CD1c-positive myeloid dendritic cell (primary cell): ENCODE data around the gene YPEL2.
"Not testable (repeated sequence)": the region's sequence is repeated elsewhere in the genome, so short reads cannot be mapped to it uniquely, and the experiment has no call there.

ENCODE experiments used
- DNase-seq: peaks from one replicate; pipeline ENCODE4 v3.0.0-alpha.2; 2016; ENCODE audit errors: extremely low spot score

Gene YPEL2

DNA sequence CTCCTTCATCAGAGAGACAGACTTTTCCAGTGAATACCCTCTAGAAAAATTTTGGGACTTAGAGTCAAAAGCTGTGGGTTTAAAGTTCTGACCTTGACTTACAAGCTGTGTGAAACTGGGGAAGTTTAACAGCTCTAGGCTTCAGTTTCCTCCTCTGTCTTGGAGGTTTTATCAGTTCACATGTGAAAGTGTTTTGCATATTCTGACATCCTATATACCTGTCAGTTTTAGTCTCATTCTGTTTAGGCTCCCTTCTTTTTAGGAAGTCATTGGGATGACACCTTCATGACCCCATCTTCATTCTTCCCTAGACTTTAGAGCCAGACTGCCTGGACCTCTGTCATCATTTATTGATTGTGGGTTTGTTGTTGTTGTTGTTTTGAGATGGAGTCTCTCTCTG, 44.4 kb downstream of the YPEL2 start:
- peak; percentile 35 for DNase-seq

- DNase-seq: no peak
These were observed 45.1 kb downstream of the YPEL2 start for GRCh38 chr17:59376506-59376905.

DNA sequence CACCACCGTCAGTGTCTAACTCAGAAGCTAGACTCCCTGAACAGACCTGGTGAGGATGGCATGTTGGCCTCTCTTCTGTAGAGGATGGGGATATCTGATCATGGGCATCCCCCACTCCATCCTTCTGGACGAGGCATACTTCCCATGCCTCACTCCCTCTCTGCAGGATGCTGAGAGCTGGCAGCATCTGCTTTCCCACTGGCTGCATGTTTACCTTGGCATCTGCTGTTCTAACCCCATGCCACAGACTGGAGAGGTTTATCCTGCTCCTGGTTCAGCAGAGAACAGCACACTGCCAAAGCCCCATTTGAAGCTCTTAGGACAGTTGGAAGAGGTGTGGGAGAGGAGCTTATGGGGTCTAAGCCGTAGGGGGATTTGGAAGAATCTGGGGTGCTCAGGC, 46.0 kb downstream of the YPEL2 start:
- no peak for DNase-seq

DNA sequence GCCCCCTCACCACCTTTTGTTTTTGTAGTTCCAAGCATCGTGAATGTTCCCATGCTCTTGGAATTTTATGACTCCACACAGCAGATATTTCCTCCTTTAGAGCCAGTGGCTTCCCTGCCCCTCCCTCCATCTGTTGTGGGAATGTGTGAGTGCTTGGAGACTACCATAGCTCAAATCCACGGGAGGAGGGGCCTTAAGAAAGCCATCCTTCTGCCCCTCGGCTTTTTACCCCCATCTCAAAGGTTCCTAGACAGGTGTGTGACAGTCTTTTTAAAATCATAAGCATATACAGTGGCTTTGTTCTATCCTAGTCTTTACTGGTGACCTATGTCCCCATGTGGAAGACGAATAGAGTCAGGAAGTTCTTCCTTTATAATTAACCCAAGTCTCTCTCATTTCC, 47.2 kb downstream of the YPEL2 start:
- DNase-seq: no peak

GRCh38 chr17:59380474-59380873, 49.0 kb downstream of the YPEL2 start:
- DNase-seq: no peak

DNA sequence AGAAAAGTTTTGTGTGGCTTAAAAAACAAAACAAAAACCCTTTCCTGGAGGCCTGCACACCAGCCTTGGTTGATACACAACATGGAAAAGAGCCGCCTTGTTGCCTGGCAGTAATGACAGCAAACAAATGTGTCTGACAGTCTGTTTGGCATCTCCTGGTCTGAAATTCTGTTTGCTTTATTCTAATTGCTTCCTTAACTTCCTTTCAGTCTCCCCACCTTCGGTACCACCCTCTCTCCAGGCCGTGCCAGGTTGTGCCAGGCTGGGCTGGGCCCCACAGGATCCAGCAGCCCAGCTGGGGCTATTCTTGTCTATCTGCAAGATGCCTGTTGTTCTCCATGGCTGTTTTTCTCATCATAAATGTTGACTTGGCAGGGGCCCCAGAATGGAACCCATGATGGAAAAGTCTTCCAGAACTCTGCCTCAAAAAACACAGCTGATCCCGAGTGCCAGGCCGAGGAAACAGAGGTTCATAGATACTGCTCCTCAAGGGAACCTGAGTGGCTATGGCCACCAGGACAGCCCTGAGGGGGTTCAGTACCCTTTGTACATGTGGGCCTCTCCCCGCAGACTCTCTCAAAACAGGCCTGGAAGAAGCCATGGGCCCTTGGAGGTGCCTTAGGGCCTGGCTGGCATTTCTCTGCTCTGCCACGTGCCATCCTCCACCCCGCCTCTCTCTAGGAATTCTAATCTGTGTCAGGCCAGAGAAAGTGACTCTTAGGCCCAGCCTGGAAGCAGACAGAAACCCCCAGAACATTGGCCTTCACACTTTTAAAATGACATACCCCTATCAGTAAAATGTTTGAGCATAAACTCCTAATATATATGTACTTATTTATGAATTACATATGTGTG, 50.5 kb downstream of the YPEL2 start:
- no peak for DNase-seq

DNA sequence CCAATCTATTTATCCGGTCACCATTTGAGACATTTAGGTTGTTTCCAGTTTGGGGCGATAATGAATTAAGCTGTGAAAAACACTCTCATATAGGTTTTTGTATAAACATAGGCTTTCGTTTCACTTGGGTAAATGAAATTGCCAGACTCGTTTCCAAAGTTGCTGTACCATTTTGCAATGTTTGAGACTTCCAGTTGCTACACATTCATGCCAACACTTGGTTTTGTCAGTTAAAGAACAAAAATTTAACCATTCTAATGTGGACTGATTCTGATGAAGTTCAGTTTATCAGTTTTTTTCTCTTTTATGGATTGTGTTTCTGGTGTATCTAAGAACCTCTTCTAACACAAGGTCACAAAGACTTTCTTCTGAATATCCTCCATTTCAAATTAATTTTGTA, 52.4 kb downstream of the YPEL2 start:
- DNase-seq: no peak

DNA sequence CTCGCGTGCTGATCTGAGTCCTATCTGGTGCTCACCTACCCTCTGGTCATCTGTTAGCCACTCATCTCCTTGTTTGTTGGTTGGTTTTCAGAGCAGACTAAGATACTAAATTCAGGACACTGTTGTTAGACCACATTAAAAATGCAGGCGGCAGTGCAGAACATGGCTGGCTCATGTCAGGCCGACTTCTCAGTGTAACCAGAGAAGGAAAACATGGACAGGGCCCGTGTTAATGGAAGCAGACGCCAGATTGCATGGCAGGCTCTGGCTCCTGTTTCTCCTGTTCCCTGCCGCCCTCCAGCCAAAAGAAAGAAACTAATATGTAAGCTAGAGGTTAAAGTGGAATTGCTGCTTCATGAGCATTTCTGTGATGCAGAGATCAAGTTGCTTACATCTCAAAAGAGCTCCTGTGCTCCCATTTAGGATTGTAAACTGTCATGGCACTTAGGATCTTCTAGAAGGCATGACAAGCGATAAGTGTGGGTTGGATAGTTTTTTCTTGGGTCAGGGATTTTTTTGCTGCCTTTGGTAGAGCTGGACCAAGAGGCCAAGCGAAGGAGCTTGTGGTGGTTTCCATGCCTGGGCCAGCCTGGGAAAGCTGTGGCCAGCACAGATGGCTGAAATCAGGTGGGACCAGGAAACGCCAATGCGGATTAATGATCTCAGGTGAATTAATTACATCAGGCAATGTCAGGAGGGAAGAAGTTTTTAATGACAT, 56.1 kb downstream of the YPEL2 start:
- DNase-seq: no peak

DNA sequence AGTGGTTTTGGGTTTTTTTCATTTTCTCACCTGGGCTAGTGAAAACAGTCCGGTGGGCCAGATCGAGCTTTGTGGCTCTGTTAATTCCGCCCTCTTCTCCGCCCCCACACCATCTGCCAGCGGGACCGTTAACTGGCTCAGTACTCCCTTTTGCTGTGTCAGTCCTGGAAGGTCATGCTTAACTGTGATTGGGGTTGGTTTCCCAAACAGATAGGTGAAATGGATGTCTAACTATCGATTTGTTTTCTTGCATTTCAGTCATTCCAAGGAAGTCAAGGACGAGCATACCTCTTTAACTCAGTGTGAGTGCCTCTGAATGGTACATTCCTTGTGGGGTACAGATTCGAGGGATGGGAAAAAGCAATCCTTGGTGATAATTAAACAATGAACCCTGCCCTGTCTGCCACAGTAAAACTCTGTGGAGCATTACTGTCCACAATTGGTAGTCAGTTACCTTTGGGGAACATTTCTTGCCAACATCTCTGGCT, 56.7 kb downstream of the YPEL2 start:
- DNase-seq: no peak

DNA sequence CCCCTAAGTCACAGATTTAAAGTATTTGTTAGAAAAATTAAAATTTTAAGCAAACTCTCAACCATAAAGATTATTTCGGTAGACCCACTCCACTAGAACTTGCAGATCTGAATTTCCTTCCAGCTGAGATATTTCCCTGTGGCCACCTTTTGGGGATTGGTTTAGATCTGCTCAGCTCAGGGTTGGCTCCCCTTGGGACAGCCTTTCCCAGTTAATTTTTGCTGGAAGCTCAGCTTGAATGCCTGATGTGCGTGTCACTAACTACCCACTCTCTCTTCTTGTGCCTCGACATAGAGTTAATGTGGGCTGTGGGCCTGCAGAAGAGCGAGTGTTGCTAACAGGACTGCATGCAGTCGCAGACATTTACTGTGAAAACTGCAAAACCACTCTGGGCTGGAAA, 57.6 kb downstream of the YPEL2 start:
- no peak for DNase-seq

- no peak for DNase-seq
These were observed 59.6 kb downstream of the YPEL2 start for GRCh38 chr17:59391021-59391420.

- DNase-seq: no peak
These were observed 61.7 kb downstream of the YPEL2 start for GRCh38 chr17:59392973-59393679.

GRCh38 chr17:59393742-59394410, 62.4 kb downstream of the YPEL2 start:
- DNase-seq: not testable (repeated sequence)

DNA sequence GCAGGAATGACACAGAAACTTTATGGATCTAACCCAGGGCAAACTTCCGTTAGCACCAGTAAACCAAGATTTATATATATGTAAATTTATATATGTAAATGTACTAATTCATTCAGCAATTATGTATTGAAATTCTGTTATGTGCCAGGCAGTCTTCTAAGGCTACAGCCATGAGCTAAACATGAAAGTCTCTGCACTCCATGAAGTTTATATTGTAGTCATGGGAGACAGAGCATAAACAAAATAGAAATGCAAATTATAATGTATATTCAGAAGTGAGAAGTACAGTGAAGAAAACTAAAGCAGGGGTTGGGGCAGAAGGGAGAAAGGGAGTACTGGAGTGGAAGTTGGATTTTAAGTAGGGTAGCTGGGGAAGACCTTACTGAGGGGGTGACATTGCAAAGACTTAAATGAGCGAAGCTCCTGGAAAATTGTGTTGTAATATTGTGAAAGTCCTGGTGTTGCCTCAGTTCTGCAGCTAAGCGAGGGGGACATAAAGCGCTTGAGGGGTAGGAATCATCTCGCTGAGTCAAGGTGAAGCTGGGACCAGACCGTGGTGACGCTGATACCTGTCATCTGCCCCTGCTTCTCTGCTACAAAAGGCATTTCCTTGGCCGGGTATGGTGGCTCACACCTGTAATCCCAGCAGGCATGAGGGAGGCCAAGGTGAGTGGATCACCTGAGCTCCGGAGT, 64.8 kb downstream of the YPEL2 start:
- no peak for DNase-seq

DNA sequence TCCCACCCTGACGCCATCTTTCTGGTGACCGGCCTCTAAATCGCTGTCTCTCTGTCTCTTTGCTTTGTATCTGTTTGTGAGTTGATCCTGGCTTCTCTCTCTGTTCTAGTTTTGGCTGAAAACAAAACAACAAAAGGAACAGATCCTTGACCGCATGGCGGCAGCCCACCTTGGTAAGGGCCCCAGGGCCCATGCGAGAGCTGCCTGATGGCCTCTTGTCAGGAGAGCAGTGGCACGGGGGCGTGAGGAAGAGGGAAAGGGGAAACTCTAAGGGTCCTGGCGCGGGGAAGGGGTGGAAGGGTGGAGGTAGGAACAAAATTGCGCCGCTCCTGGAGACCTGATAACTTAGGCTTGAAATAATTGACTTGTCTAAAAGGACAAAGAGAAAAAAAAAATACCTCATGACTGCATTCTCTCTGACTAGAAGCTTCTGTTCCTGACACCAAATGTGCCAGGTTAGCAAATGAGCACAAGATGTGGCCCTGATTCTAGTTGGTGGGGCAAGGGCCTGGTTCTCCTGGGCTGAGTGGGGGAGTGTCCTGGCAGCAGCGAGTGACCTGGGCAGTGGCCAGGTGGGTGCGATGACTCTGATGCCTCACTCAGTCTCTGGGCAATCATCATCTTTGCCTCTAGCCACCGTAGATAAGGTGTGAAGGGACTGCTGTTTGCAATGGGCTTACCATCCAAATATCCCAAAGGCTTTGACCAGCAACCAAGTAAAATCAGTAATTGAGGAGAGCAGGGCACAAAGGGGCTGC, 66.0 kb downstream of the YPEL2 start:
- DNase-seq: no peak

DNA sequence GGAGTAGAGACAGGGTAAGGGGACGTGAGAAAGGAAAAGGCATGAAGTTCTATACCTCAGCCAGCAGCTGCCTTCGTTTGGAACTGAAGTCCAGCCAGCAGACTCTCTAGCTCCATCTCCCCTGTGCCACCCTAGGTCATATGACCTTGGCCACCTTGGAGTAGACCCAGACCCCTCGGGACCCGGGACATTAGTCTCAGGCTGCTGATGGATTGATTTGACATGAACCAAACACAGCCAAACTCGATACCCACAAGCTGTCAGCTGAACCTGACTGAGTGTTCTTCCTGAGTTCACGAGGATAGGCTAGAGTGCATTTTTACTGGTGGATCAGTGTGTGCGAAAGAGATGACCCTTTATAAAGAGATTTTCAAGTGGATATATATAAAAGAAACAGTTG, 68.5 kb downstream of the YPEL2 start:
- no peak for DNase-seq

DNA sequence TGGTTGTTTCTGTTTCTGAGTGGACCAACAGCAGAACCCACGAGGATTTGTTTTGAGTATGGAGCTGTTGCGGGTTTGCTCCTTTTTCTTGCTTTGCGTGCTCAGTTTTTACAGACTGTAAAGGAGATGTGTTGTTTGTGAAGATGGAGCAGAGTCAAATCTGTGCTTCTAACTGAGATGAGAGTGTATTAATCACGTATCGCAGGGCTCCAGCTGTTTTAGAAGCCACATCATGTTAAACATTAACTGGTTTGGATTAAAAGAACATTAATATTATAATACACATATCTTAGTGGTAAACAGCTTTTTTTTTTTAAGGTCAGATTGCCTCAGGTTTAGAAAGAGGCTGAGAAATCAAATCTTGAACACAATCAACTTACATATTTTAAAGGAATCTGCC, 69.4 kb downstream of the YPEL2 start:
- no peak for DNase-seq

DNA sequence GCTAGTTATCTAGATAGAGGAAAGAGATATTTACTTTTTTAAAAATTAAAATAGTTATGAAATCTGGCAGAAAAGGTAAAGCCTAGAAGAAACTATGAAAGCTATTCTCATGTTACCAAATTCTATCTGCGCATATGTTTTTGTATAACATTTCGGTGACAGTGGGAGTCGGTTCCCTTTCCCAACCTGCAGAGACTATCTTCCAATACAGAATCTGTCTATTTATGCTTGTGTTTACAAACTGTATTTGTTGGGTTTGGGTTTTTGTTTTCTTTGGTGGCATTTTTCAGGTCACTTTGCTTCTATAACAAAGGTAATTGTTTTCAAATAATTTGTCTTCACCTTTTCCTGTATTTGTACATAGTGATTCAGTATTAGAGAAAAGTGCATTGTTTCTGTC, 69.8 kb downstream of the YPEL2 start:
- DNase-seq: no peak

DNA sequence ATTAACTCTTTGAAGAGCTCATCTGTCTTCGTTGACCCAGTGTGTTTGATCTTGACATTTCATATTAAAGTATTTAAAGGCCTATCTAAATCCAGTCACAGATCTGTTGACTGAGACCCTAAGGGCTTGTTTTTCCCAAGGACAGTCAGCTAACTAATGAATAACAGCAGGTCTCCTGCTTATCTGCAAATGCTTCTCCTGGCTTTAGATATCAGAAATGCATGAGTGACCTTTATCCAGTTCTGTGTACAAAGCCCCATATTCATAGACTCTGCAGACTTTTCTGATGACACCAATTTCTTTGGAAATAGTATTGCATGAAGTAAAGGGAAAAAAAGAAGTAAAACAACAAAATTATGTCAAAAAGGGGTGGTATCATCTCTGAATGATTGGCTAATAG, 70.3 kb downstream of the YPEL2 start:
- DNase-seq: peak; percentile 15

- no peak for DNase-seq
These were observed 71.3 kb downstream of the YPEL2 start for GRCh38 chr17:59402760-59403159.

GRCh38 chr17:59404471-59404870, 73.0 kb downstream of the YPEL2 start:
- DNase-seq: no peak
